SK-N-SH treated with all-trans-retinoic acid at 6 μM for 48 hours (cell line): ENCODE results near the gene FLRT2.

ENCODE experiments used
- ATAC-seq: fragments of 200-7000 bp; cut with Tn5 transposase; 3 replicates; pipeline ENCODE4 v1.9.1; 2020; ENCODE audit warnings: mild to moderate bottlenecking, moderate library complexity
- ARNTL ChIP-seq: fragments of 450-650 bp; formaldehyde crosslinking; IDR thresholded peaks from 2 replicates; pipeline ENCODE4 v1.5.0; 2020; ENCODE audit warnings: low read depth, mild to moderate bottlenecking, moderate library complexity, borderline replicate concordance
- BACH2 ChIP-seq: fragments of 250-450 bp; sonication (Bioruptor Pico); IDR thresholded peaks from 2 replicates; pipeline ENCODE4 v1.9.0; 2021; ENCODE audit warnings: mild to moderate bottlenecking, borderline replicate concordance
- CSDC2 ChIP-seq: fragments of 250-450 bp; sonication (Bioruptor Pico); IDR thresholded peaks from 2 replicates; pipeline ENCODE4 v1.5.0; 2020; ENCODE audit warnings: mild to moderate bottlenecking, moderate library complexity
- CSRNP3 ChIP-seq: fragments of 250-450 bp; sonication (Bioruptor Pico); IDR thresholded peaks from 2 replicates; pipeline ENCODE4 v1.5.1; 2021; ENCODE audit warnings: mild to moderate bottlenecking, moderate library complexity
- ESRRG ChIP-seq: fragments of 250-450 bp; sonication (Bioruptor Pico); IDR thresholded peaks from 2 replicates; pipeline ENCODE4 v1.6.1; 2021; ENCODE audit warnings: mild to moderate bottlenecking
- GLIS3 ChIP-seq: fragments of 250-450 bp; sonication (Bioruptor Pico); IDR thresholded peaks from 2 replicates; pipeline ENCODE4 v1.5.0; 2020; ENCODE audit warnings: mild to moderate bottlenecking, moderate library complexity
- ISL1 ChIP-seq: fragments of 250-450 bp; sonication (Bioruptor Pico); IDR thresholded peaks from 2 replicates; pipeline ENCODE4 v2.1.2; 2022; ENCODE audit warnings: mild to moderate bottlenecking, moderate library complexity
- OSR1 ChIP-seq: fragments of 250-450 bp; sonication (Bioruptor Pico); IDR thresholded peaks from 2 replicates; pipeline ENCODE4 v1.8.0; 2022; ENCODE audit warnings: moderate library complexity, mild to moderate bottlenecking, inconsistent platforms
- PATZ1 ChIP-seq: fragments of 250-450 bp; sonication (Bioruptor Pico); IDR thresholded peaks from 2 replicates; pipeline ENCODE4 v1.8.0; 2020; ENCODE audit warnings: mild to moderate bottlenecking, moderate library complexity, borderline replicate concordance
- POU6F1 ChIP-seq: fragments of 250-450 bp; sonication (Bioruptor Pico); IDR thresholded peaks from 2 replicates; pipeline ENCODE4 v1.8.0; 2021; ENCODE audit warnings: low read depth, mild to moderate bottlenecking, moderate library complexity, borderline replicate concordance
- PPARA ChIP-seq: fragments of 250-450 bp; sonication (Bioruptor Pico); IDR thresholded peaks from 2 replicates; pipeline ENCODE4 v1.5.0; 2020; ENCODE audit warnings: mild to moderate bottlenecking, borderline replicate concordance
- RARB ChIP-seq: fragments of 250-450 bp; sonication (Bioruptor Pico); IDR thresholded peaks from 2 replicates; pipeline ENCODE4 v1.8.0; 2021; ENCODE audit warnings: mild to moderate bottlenecking, moderate library complexity
- SNAI2 ChIP-seq: fragments of 250-450 bp; sonication (Bioruptor Pico); IDR thresholded peaks from 2 replicates; pipeline ENCODE4 v1.5.0; 2020; ENCODE audit warnings: mild to moderate bottlenecking, moderate library complexity
- TCF4 ChIP-seq: fragments of 250-450 bp; sonication (Bioruptor Pico); IDR thresholded peaks from 2 replicates; pipeline ENCODE4 v1.8.0; 2021; ENCODE audit warnings: mild to moderate bottlenecking, moderate library complexity, borderline replicate concordance
- TOX ChIP-seq: fragments of 250-450 bp; sonication (Bioruptor Pico); IDR thresholded peaks from 2 replicates; pipeline ENCODE4 v1.8.0; 2021; ENCODE audit warnings: mild to moderate bottlenecking, moderate library complexity, borderline replicate concordance
- ZC3H10 ChIP-seq: fragments of 250-450 bp; sonication (Bioruptor Pico); IDR thresholded peaks from 2 replicates; pipeline ENCODE4 v1.5.1; 2021; ENCODE audit warnings: mild to moderate bottlenecking, moderate library complexity
- ZFP30 ChIP-seq: fragments of 450-650 bp; formaldehyde crosslinking; IDR thresholded peaks from 2 replicates; pipeline ENCODE4 v1.5.0; 2022; ENCODE audit warnings: mild to moderate bottlenecking, moderate library complexity
- ZNF565 ChIP-seq: fragments of 450-650 bp; formaldehyde crosslinking; conservative IDR thresholded peaks from 2 replicates; pipeline ENCODE4 v1.5.0; 2020; ENCODE audit warnings: low read depth, mild to moderate bottlenecking, moderate library complexity
- ZNF70 ChIP-seq: fragments of 450-650 bp; formaldehyde crosslinking; IDR thresholded peaks from 2 replicates; pipeline ENCODE4 v1.5.0; 2020; ENCODE audit warnings: mild to moderate bottlenecking, moderate library complexity
- ZNF8 ChIP-seq: fragments of 450-650 bp; formaldehyde crosslinking; IDR thresholded peaks from 2 replicates; pipeline ENCODE4 v1.5.0; 2020; ENCODE audit warnings: mild to moderate bottlenecking, moderate library complexity

Gene FLRT2

GRCh38 chr14:85575617-85575898 lies 45.6 kb downstream of the FLRT2 start:
- ATAC-seq: no peak; the same call in 2 of the 3 replicates
- TF ChIP-seq ZNF70 (CRISPR knock-in tag): no peak
- TF ChIP-seq TOX (CRISPR knock-in tag): no peak
- no peak for TF ChIP-seq ZC3H10 (CRISPR knock-in tag)
- TF ChIP-seq ZFP30 (CRISPR knock-in tag): no peak
- no peak for TF ChIP-seq ISL1 (CRISPR knock-in tag)
- no peak for TF ChIP-seq ARNTL (CRISPR knock-in tag)

- TF ChIP-seq ESRRG (CRISPR knock-in tag) (no peak), BACH2 (no peak), ZC3H10 (CRISPR knock-in tag) (no peak), SNAI2 (CRISPR knock-in tag) (no peak), PPARA (no peak)
- TF ChIP-seq, all 23 proteins: peak for 0
- ATAC-seq: no peak
These were observed 46.3 kb downstream of the FLRT2 start for GRCh38 chr14:85576218-85576617.

GRCh38 chr14:85576848-85577542 lies 47.1 kb downstream of the FLRT2 start:
- no peak for ATAC-seq
- TF ChIP-seq RARB (CRISPR knock-in tag) (no peak), ZNF565 (no peak), TCF4 (no peak), ISL1 (CRISPR knock-in tag) (no peak), PPARA (no peak), POU6F1 (CRISPR knock-in tag) (no peak), ZC3H10 (CRISPR knock-in tag) (no peak), ESRRG (CRISPR knock-in tag) (no peak), CSRNP3 (CRISPR knock-in tag) (no peak), TOX (CRISPR knock-in tag) (no peak), CSDC2 (CRISPR knock-in tag) (no peak), SNAI2 (CRISPR knock-in tag) (no peak), GLIS3 (CRISPR knock-in tag) (no peak), OSR1 (CRISPR knock-in tag) (no peak), PATZ1 (CRISPR knock-in tag) (no peak), ARNTL (CRISPR knock-in tag) (no peak)
- TF ChIP-seq, all 23 proteins: peak for 0

- TF ChIP-seq TOX (CRISPR knock-in tag) (no peak), ZNF565 (no peak), RARB (CRISPR knock-in tag) (no peak)
- ATAC-seq: no peak
These were observed 47.7 kb downstream of the FLRT2 start for GRCh38 chr14:85577543-85578114.

GRCh38 chr14:85578357-85578756 lies 48.4 kb downstream of the FLRT2 start:
- TF ChIP-seq ZNF70 (CRISPR knock-in tag) (no peak), TOX (CRISPR knock-in tag) (no peak), OSR1 (CRISPR knock-in tag) (no peak), ZC3H10 (CRISPR knock-in tag) (no peak), PATZ1 (CRISPR knock-in tag) (no peak), ZNF8 (CRISPR knock-in tag) (no peak), ESRRG (CRISPR knock-in tag) (no peak), TCF4 (no peak), CSDC2 (CRISPR knock-in tag) (no peak), SNAI2 (CRISPR knock-in tag) (no peak), ISL1 (CRISPR knock-in tag) (no peak)
- TF ChIP-seq, all 23 proteins: peak for 0
- no peak for ATAC-seq
